Adipose tissue (tissue), 3 donors: ENCODE data around the gene HEATR5B. TPM values are rescaled to one million over a fixed set of nuclear protein-coding genes. Genes with fewer than 3 reads are reported as not detected.

Source experiments
- H3K27ac ChIP-seq: one replicate; pipeline ENCODE4 v1.5.1; 2013; ENCODE audit warnings: low read depth, low read length
- WGBS, 3 donors: extraction: QIAGEN DNeasy Blood & Tissue Kit; methylation state at CpG; one replicate each; pipeline ENCODE4 v1.1.7; 2013; 5-methylcytosine and 5-hydroxymethylcytosine counted together
- polyA plus RNA-seq, 3 donors: library from polyadenylated mRNA; stranded (reverse); fragments of 200-250 nt; gene quantifications; one replicate each; pipeline ENCODE4 v1.2.3, GENCODE V29; 2013
- donor health status: healthy with polysubstance abuse.
- donor health status: Bipolar disorder and iron deficiency.
- donor health status: healthy.

Gene HEATR5B
- polyA plus RNA-seq, 3 donors: 6.3 to 10.8 (median 7.9) TPM

DNA sequence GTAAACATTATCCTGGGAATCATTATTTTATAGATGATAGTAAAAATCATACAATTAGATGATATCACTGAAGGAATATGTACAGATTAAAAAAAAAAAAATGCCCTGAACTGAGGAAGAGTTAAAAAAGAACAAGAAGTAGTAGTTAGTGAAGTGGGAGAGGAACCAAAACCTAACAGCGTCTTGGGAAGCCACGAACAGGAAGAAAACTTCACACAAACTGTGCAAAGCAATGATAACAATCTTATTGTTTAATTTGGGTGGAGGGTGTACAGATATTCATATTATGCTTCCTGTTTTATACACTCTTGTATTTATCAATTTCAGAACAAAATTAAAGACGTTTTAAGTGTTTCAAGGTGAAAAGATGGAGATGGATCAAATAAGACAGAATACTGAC lies 3.5 kb downstream of the HEATR5B start:
- 25 to 51% (median 42%) methylated on average over 3 of the region's 3 CpGs for WGBS, 3 donors

DNA sequence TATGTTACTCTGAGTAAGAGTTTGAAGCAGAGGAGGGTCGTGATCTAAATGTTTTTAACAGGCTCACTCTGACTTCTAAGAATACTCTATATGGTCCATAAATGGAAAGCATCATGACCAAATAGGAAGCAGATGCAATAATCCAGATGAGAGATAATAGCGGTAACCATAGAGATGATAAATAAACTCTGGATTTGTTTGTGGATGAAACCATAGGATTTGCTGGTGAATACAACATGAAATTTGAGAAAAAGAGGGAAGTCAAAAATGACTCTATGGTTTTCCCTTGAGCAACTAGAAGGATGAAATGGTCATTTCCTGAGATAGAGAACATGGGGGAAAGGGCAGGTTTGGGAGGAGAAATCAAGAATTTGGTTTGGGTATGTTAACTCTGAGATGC lies 3.9 kb downstream of the HEATR5B start:
- 44 to 88% (median 52%) methylated on average over 2 of the region's 2 CpGs for WGBS, 3 donors
- H3K27ac ChIP-seq: no peak overlapping the region

More for the DNA sequence above, 3.5 kb downstream of the HEATR5B start:
- H3K27ac ChIP-seq: no peak overlapping the region

DNA sequence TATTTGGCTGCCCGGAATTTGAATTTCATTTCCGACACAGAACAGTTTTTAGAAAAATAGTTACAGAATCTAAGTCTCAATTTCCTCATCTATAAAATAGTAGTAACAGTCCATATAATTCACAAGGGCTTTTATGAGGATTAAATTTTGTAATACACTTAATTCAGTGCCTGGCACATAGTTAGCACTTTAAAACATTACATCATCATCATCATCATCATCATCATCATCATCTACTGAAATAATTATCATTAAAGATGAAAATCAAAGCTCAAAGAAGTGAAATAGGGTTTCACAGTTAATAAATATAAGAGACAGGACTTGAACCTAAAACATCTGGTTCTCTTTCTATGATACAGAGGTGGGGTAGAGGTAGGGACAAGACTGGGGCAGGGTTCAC lies 13.2 kb downstream of the HEATR5B start:
- 97 to 99% (median 99%) methylated on average over 2 of the region's 2 CpGs for WGBS, 3 donors
- no peak overlapping the region for H3K27ac ChIP-seq

DNA sequence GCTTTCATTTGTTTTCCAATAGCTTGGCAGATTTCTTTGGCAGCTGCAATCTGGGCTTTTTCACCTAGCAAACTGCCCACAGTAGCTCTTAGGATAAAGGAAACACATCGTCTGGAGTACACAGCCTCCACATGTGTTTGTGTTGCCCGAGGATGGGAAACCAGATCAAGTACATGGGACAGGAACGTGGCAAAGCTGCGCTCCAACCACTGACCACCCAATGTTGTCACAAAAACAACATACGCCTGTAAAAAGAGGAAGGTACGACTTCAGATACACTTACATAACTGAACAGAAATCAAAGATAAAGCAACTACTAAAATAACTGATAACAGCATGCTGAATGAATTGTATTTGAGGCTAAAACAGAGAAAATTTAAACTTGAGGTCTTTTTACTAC lies 15.5 kb downstream of the HEATR5B start:
- no peak overlapping the region for H3K27ac ChIP-seq
- WGBS, 3 donors: 56 to 88% (median 75%) methylated on average over 6 of the region's 6 CpGs

DNA sequence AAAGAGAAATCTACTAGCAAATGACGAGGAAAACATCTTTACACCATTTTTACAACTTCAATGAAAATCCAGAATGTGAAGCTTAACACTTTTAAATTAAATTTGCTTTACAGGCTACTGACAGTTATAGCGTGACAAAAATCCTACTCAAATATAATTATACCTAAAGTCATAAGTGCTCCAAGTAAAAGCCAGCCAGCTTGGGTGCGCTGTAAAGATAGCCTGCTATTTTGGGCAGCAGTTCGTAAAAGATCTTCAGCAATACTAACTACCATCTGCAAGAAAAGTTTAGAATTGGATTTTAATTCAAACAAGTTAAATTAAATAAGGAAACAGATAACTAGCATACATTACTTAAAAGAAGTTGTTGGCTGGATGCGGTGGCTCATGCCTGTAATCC lies 22.4 kb downstream of the HEATR5B start:
- H3K27ac ChIP-seq: no peak overlapping the region
- 96 to 98% (median 97%) methylated on average over 5 of the region's 5 CpGs for WGBS, 3 donors

DNA sequence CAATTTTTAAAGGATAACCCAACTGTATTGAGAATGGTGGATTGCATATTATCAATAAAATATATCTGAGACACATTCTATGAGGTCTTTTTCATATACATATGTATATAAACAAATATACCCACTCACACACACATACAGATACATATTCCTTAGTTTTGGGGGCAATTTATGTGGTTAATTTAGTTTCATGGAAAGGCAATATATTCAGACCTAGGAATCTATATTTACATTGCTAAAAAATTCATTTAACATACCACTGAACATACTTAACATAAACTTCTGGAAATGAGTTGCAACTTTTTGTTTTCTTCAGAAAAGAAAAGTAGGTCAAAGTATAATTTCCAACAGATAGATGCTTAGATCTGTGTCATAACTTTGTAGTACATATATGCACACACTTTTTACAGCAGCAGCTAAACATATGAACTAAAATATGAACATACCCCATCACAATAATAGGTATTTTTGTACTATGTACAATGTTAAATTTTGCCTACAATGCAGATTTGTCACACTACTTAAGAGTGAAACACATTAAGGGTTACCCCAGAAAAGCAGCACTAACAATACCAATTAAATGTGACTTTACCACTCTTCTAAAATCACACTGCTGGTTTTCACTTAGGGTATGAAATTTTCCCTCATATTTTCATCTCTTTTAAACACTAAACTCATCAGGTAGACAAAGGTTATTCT lies 23.0 kb downstream of the HEATR5B start:
- no peak overlapping the region for H3K27ac ChIP-seq

DNA sequence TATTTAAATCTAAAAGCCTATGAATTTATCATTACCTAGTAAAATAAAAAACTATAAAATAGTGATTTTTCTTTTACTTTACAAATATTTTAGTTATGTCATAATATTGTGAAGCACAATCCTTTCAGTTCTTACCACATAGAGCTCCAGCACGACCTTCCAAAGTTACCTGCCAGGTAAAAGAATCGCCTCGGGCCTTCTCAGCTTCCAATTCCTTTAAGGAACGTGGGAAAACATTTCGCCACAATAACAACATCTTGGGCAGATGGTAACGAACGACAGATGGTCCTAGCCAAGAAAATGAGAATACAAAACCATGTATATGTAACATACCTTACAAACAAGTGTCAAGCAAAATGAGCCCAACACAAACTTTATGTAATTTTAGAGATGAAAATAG lies 23.7 kb downstream of the HEATR5B start:
- WGBS, 3 donors: 90 to 93% (median 92%) methylated on average over 7 of the region's 7 CpGs
- no peak overlapping the region for H3K27ac ChIP-seq

DNA sequence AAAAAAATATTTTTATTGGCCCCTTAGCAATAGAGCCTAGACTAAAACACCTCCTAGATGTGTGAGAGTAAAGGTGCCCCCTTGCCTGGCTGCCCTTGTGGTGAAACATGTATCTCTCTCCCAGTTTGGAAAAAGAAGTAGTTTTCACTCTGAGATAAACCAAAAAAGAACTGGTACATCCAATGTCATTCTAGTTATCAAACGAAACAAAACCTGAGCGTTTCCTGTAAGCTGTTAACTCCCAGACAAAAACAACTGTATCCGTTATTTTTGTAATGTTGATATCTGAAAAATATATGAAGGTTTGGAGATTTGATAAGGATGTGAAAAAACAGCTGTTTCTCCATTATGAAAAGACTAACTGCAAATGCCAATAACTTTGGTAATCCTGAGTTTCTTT lies 24.3 kb downstream of the HEATR5B start:
- H3K27ac ChIP-seq: no peak overlapping the region
- WGBS, 3 donors: 78 to 90% (median 88%) methylated on average over 3 of the region's 3 CpGs

DNA sequence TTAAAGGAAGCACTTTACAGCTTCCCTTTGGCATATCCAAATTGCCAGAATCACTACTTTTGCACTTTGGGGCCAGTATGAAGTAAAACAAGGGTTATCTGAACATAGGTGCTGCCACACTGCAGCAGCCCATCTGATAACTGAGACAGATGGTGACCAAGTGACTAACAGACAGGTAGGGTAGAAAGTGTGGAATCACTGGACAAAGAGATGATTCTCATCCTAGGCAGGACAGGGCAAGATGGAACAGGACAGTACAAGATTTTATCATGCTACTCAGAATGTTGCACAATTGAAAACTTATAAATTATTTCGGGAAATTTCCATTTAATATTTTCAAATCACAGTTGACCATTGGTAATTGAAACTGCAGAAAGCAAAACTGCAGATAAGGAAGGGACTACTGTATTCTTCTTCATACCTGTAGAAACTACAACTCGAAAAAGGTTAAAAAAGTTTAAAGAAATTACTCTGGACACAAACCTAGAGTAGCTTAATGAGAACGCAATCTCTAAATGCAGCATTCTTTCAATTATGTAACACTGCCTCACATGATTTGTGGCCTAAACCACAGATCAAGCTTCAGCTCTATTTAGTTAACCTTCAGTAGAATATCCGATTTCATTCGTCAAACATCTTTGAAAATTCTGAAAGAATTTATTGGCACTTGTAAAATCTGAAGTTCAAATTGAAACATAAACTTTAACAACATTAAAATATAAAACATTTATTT lies 31.4 kb downstream of the HEATR5B start:
- WGBS, 3 donors: 74 to 85% (median 81%) methylated on average over 5 of the region's 5 CpGs
- H3K27ac ChIP-seq: no peak overlapping the region

DNA sequence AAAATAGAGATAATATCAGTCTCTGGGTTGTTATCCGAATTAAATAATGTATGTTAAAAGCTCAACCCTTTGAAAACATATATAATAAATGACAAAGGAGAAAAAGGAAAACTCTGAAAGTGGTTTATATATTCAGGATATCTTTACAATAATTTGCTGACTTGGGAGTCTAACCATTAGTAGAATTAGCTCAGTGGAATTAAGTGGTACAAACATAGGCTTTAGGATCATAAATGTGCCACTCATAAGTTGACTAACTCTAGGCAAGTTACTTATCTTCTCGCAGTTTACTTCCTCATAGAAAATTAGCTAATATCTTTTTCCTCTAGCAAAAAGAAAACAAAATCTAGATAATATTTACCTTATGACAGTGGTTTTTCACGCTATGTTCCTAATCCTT lies 44.6 kb downstream of the HEATR5B start:
- 80 to 85% (median 85%) methylated on average over 3 of the region's 3 CpGs for WGBS, 3 donors
- no peak overlapping the region for H3K27ac ChIP-seq

DNA sequence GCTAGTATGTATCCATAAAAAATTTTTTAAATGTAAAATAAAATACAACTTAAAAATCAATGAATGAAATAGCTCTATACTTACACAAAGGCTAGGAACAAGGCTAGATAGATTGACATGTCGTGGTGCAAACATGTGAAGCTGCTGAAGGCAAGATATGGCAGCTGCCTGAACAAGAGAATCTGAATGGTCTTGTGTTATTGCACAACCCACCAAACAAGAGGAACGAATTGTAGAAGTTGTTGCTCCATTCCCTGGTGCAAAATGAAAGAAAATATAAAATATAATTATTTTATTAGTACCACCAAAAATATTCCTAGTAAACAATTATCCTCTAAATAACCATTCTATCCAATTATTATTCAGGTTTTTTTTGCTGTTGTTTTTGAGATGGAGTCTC lies 46.4 kb downstream of the HEATR5B start:
- H3K27ac ChIP-seq: no peak overlapping the region
- 69 to 96% (median 73%) methylated on average over 2 of the region's 2 CpGs for WGBS, 3 donors

DNA sequence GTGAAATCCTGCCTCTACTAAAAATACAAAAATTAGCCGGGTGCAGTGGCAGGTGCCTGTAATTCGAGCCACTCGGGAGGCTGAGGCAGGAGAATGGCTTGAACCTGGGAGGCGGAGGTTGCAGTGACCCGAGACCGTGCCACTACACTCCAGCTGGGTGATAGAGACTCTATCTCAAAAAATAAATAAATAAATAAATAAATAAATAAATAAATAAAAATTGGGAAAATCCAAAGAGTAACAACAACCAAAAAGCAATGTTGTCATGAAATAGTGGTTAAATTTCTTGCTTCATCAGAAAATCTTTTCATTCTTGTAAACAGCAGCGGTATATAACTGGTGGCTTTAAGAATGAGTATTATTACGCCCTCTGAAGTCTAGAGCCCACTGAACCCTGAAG lies 54.4 kb downstream of the HEATR5B start:
- WGBS, 3 donors: 97 to 99% (median 97%) methylated on average over 8 of the region's 8 CpGs
- H3K27ac ChIP-seq: no peak overlapping the region

DNA sequence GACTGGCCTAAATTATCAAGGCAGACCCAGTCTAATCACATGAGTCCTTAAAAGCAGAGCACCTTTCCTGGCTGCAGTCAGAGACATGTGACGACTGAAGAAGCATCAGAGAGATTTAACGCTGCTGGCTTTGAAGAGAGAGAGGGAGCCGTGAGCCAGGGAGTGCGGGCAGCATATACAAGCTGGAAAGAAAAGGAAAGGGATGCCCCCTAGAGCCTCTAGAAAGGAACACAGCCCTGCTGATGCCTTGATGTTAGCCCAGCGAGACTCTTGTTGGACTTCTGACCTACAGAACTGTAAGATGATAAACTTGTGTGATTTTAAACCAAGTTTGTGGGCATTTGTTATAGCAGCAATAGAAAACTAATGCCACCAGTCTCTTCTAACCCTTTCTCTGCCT lies 58.1 kb downstream of the HEATR5B start:
- 84 to 96% (median 94%) methylated on average over 5 of the region's 5 CpGs for WGBS, 3 donors
- no peak overlapping the region for H3K27ac ChIP-seq

DNA sequence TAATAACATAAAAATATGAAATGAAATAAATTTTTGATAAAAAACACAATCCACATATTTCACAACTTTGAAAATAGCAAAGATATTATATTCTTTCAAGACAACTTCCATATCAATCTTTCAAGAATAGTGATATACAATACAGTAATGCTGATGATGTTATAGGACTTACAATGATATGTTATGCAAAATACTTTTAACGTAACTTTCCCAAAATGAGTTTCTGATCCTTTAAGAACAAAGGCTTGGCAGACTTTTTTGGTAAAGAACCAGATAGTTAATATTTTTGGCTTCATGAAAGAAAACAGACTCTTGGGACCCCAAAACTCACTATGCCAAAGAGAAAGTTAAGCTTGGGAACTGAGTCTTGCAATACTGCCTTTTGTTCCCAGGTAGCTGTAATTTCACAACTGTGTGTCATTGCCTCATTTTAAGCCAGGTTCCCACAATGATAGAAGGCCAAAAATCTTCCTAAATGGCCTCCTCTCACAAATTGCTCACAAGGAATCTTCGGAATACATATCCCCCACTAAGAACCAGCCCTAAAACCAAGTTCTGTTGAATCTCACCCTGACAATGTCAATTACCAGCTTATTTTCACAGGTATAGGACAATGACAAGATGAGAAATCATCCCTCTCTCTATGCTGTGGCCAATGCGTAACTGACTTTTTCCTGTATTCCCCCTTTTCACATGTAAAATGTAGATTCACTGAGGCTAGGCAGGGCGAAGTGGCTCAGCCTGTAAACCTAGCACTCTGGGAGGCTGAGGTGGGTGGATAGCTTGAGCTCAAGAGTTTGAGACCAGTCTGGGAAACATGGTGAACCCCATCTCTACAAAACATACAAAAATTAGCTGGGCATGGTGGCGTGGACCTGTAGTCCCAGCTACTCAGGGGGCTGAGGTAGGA lies 63.0 kb downstream of the HEATR5B start:
- 82 to 90% (median 89%) methylated on average over 5 of the region's 5 CpGs for WGBS, 3 donors
- H3K27ac ChIP-seq: no peak overlapping the region

DNA sequence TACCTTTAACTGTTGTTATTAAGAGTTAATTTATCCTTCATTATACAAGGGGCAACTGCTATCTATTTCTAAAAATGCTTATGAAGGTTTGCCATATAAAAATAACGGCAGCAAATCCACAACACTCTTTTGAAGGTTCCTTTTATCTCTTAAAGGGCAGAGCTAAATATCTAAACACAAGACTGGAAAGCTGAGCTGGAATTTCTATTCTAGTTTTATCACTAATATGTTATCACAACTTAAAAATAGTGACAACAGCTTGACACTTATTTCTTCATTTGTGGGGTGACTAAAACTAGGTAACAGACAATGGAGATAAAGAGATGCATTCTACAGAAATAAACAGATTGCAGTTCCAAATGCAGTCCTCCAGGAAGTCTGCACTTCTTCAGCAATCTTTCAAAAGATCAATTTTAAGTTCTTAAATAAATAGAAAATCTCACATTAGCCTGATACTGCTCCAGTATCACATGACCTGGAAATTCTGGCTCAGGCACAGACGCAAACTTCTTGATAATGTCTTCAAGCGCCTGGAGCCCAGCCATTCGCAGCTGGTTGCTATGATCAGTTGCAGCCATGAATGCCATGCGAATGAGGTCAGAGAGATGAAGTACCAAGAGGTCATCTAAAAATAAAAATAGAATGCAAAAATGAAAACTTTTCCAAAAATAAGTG lies 63.8 kb downstream of the HEATR5B start:
- 25 to 60% (median 54%) methylated on average over 5 of the region's 5 CpGs for WGBS, 3 donors
- no peak overlapping the region for H3K27ac ChIP-seq

DNA sequence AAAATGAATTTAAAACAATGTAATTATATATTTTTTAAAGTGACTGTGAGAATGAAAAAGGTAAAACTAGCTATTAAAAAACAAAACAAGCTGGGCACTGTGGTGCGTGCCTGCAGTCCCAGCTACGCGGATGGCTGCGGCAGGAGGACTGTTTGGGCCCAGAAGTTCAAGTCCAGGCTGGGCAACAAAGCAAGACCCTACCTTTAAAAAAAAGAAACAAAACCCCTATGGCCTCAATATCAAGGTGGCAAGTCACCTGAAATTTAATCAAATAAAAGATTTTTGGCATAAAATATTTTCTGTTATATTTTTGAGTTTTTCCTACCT lies 70.9 kb downstream of the HEATR5B start:
- WGBS, 3 donors: 74 to 91% (median 87%) methylated on average over 4 of the region's 4 CpGs
- H3K27ac ChIP-seq: no peak overlapping the region

DNA sequence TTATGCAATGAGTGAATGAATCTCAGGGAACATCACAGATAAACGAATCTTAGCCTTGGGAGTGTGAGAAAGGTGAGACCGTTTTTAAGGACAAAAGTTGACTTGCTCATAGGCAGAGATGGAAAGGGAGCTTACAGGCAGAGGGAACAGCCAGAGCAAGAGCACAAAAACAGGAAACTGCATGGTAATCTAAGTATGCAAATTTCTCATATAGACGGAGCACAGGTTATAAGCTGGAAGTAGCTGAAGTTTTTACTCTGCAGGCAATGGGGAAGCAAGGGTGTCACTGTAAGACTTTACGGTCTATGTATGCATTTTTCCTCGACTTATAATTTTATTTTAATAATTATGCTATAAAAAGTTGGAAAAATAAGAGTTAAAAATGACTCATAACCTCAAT lies 73.0 kb downstream of the HEATR5B start:
- WGBS, 3 donors: 53 to 75% (median 73%) methylated on average over 5 of the region's 5 CpGs
- no peak overlapping the region for H3K27ac ChIP-seq

DNA sequence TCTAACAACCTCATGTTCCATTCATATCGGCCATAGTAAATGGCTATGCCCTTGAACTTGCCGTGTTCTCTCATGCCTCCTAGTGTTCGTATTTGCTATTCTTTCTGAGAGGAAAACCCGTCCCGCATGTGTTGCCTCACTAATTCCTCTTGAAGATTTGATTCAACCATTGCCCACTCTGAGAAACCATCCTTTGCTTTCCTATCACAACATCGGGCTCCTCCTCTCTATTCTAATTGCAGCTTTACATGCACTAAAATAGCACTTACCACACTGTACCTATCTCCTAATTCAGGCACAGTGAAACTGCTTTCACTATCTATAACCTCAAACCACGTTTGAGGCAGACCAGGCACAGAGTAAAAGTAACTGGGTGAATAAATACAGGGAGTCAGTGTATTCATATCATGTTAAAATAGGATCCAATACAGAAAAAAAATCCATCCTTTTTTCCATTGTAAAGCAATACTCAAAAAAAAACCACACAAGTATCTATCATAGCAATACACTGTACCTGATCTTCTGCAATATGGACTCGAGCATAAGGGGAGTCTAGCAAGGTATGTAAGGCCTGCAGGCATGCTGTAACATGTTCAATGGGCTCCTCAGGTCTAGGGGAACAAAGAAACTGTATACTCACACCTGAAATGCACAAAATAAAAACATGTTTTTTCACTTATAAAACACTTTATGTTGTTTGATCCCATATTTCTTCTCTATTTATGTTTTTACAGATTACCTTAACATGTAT lies 78.9 kb downstream of the HEATR5B start:
- no peak overlapping the region for H3K27ac ChIP-seq
- 42 to 60% (median 43%) methylated on average over 8 of the region's 8 CpGs for WGBS, 3 donors
